Neural cell (in vitro differentiated cells): ENCODE measurements around the gene PNPLA6.

Experiments used
- CTCF ChIP-seq: fragments of 450-650 bp; IDR thresholded peaks from 2 replicates; pipeline ENCODE4 v1.5.1; 2014; ENCODE audit warnings: antibody characterized with exemption, mild to moderate bottlenecking, moderate library complexity; ENCODE audit not compliant: poor library complexity, severe bottlenecking
- EP300 ChIP-seq: fragments of 450-650 bp; conservative IDR thresholded peaks from 2 replicates; pipeline ENCODE4 v1.6.1; 2014; ENCODE audit warnings: antibody characterized with exemption, mild to moderate bottlenecking, moderate library complexity; ENCODE audit not compliant: poor library complexity, severe bottlenecking
- EZH2 ChIP-seq: fragments of 200-600, 300-800 bp; shearing (Covaris generic), sonication (generic); IDR thresholded peaks from 2 replicates; pipeline ENCODE4 v1.6.1; 2014; ENCODE audit warnings: antibody characterized with exemption, low read length, borderline replicate concordance, mild to moderate bottlenecking; ENCODE audit not compliant: insufficient read depth, poor library complexity, severe bottlenecking
- POLR2AphosphoS5 ChIP-seq: IDR thresholded peaks from 2 replicates; pipeline ENCODE4 v1.6.1; 2012
- REST ChIP-seq: IDR thresholded peaks from 2 replicates; pipeline ENCODE4 v1.6.1; 2012; ENCODE audit warnings: borderline replicate concordance

DNA sequence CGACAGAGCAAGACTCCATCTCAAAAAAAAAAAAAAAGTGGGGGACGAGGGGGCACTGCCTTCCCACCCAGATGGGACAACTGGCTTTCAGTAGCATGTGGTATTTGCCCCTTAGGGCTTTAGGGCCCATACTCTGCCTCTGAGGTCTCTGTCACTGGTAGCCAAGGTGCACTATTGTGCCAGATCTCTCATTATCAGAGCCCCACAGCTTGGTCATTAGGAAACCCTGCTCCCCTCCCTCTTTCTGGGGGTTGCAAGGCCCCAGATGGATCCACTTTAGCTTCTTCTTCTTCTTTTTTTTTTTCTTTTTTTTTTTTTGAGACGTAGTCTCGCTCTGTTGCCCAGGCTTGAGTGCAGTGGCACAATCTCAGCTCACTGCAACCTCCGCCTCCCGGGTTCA lies 30.8 kb upstream of the PNPLA6 start:
- TF ChIP-seq POLR2AphosphoS5: no peak
- TF ChIP-seq CTCF: no peak
- TF ChIP-seq EZH2: no peak
- TF ChIP-seq EP300: no peak
- TF ChIP-seq REST: no peak
